Fibroblast of lung (primary cell): Measurements from ENCODE around the gene CDX1. TPM values are rescaled to one million over a fixed set of nuclear protein-coding genes. Genes with fewer than 3 reads are reported as not detected.

Experiments
- DNase-seq, 2 donors: peaks; one replicate each; pipeline versions ENCODE4 v3.0.0 to v3.0.0-alpha.2; 2010; ENCODE audit warnings: low read depth in 2 of 2
- H2AFZ ChIP-seq: 2 replicates; pipeline ENCODE4 v1.5.1; 2012; ENCODE audit warnings: low read length, control low read depth, inconsistent platforms
- H3K27ac ChIP-seq: 2 replicates; pipeline ENCODE4 v1.5.1; 2011; ENCODE audit warnings: low read length, control low read depth; ENCODE audit not compliant: insufficient read depth
- H3K27me3 ChIP-seq: 2 replicates; pipeline ENCODE4 v1.5.1; 2011; ENCODE audit warnings: mild to moderate bottlenecking, low read length; ENCODE audit not compliant: control insufficient read depth, insufficient read depth
- H3K36me3 ChIP-seq: 2 replicates; pipeline ENCODE4 v1.5.1; 2011; ENCODE audit warnings: low read length; ENCODE audit not compliant: control insufficient read depth, insufficient read depth
- H3K4me1 ChIP-seq: 2 replicates; pipeline ENCODE4 v1.5.1; 2011; ENCODE audit warnings: low read length; ENCODE audit not compliant: control insufficient read depth, insufficient read depth; ENCODE audit errors: extremely low read depth
- H3K4me2 ChIP-seq: 2 replicates; pipeline ENCODE4 v1.5.1; 2011; ENCODE audit warnings: low read length, control low read depth; ENCODE audit not compliant: insufficient read depth; ENCODE audit errors: extremely low read depth
- H3K4me3 ChIP-seq, 4 experiments: fragments of 200-600 bp in 1 of 4; sonication (generic) in 1 of 4; replicated peaks in 1 of 4; 2 replicates each; pipeline ENCODE4 v1.5.1; 2011 to 2016; ENCODE audit warnings: low read length in 4 of 4, low read depth in 3 of 4, mild to moderate bottlenecking in 3 of 4, control low read depth in 2 of 4, inconsistent platforms in 1 of 4, mixed read lengths in 1 of 4; ENCODE audit not compliant: insufficient read depth in 1 of 4; ENCODE audit errors: control extremely low read depth in 1 of 4
- H3K79me2 ChIP-seq: 2 replicates; pipeline ENCODE4 v1.5.1; 2012; ENCODE audit warnings: mild to moderate bottlenecking, low read length, inconsistent platforms; ENCODE audit not compliant: control insufficient read depth, insufficient read depth
- H3K9ac ChIP-seq: 2 replicates; pipeline ENCODE4 v1.5.1; 2011; ENCODE audit warnings: mild to moderate bottlenecking, low read length, control low read depth; ENCODE audit not compliant: insufficient read depth
- H3K9me3 ChIP-seq: 2 replicates; pipeline ENCODE4 v1.5.1; 2012; ENCODE audit warnings: low read depth, low read length; ENCODE audit not compliant: control insufficient read depth, insufficient read depth
- H4K20me1 ChIP-seq: 2 replicates; pipeline ENCODE4 v1.5.1; 2011; ENCODE audit warnings: low read length; ENCODE audit not compliant: control insufficient read depth, insufficient read depth; ENCODE audit errors: extremely low read depth
- EZH2 ChIP-seq: IDR thresholded peaks from 2 replicates; pipeline ENCODE4 v1.5.1; 2012; ENCODE audit warnings: low read length, control low read depth, mild to moderate bottlenecking; ENCODE audit errors: missing control alignments
- polyA plus RNA-seq, 2 donors: library from polyadenylated mRNA; depleted of rRNA in 1 of 2; stranded (reverse) in 1 of 2; unstranded in 1 of 2; fragments of >200 nt; gene quantifications; 2 replicates each; pipeline ENCODE4 v1.2.1, GENCODE V29; 2011 to 2012; ENCODE audit warnings: missing spikeins in 1 of 2
- total RNA-seq: library from RNA; depleted of rRNA; stranded (reverse); fragments of >200 nt; gene quantifications from 2 replicates; pipeline ENCODE4 v1.2.1, GENCODE V29; 2014
- TF ChIP-seq, protein P1 (sequence below), 2 donors: IDR thresholded peaks in 1 of 2; conservative IDR thresholded peaks in 1 of 2; 1 replicate in 1 of 2; 2 replicates in 1 of 2; pipeline ENCODE4 v1.5.1; 2011 to 2012; ENCODE audit warnings: low read length in 2 of 2, control low read depth in 1 of 2, inconsistent platforms in 1 of 2, low read depth in 1 of 2, mild to moderate bottlenecking in 1 of 2

The CDX1 gene
- total and polyA plus RNA-seq, 2 donors (not counting 1 experiment from before 2014, with no cell fraction given): 0.33 to 1.8 TPM

DNA sequence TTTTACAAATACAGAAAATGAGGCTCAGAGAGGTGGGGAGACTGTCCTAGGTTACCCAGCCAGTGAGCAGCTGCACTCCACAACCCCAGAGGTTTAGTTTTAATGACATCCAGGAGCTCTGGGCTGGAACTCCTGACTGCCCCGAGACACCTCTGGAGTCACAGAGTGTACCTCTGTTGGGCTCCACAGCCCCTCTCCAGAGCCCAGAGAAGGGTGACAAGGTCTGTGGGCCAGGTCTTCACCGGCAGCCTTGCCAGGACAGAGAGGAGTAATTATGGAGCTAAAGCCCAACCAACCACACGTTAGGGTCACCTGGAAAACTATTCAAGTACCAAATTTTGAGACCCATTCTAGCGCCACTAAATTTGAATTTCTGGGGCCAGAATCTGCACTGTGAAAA lies 11.1 kb downstream of the CDX1 start:
- Histone ChIP-seq H4K20me1 (no peaks in the 10 kb centered on the region), H3K4me2 (no peak overlapping the region), H3K79me2 (no peaks in the 10 kb centered on the region), H2AFZ (no peak overlapping the region), H3K9me3 (no peaks in the 10 kb centered on the region), H3K36me3 (no peaks in the 10 kb centered on the region), H3K9ac (no peak overlapping the region), H3K27me3 (peaks cover 6% of the 10 kb centered on the region), H3K4me1 (peaks cover 8% of the 10 kb centered on the region), H3K4me3 (no peak overlapping the region), H3K27ac (no peak overlapping the region)
- no peak for TF ChIP-seq EZH2
- TF ChIP-seq, protein P1, sequence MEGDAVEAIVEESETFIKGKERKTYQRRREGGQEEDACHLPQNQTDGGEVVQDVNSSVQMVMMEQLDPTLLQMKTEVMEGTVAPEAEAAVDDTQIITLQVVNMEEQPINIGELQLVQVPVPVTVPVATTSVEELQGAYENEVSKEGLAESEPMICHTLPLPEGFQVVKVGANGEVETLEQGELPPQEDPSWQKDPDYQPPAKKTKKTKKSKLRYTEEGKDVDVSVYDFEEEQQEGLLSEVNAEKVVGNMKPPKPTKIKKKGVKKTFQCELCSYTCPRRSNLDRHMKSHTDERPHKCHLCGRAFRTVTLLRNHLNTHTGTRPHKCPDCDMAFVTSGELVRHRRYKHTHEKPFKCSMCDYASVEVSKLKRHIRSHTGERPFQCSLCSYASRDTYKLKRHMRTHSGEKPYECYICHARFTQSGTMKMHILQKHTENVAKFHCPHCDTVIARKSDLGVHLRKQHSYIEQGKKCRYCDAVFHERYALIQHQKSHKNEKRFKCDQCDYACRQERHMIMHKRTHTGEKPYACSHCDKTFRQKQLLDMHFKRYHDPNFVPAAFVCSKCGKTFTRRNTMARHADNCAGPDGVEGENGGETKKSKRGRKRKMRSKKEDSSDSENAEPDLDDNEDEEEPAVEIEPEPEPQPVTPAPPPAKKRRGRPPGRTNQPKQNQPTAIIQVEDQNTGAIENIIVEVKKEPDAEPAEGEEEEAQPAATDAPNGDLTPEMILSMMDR (conservative IDR thresholded peaks at IDR 0.05 in 1 of 2, IDR thresholded peaks at IDR 0.05 in 1 of 2; ENCODE audit: low read depth in 1 of 2, low read length in 2 of 2): no peak
- no peak for DNase-seq

DNA sequence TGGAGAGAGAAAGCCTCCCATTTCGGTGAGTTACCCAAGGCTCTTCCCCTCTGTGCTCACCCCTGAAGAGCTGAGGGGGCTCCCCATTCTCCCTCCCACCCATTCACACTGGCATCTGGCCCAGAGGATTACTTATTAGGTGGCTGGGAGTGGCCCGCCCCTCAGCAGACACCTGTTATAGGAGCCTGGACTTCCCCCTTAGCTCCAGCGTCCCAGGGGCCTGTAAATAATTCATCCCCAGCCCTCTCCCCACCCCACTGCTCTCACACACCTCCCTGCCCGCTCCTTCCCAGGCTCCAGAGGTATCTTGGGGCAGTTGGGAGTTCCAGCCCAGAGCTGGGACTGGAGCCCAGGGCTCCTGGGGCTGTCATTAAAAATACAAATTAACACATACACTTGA lies 11.7 kb downstream of the CDX1 start:
- Histone ChIP-seq H3K4me3 (no peak overlapping the region), H3K9me3 (no peaks in the 10 kb centered on the region), H3K4me1 (peaks cover 8% of the 10 kb centered on the region), H3K36me3 (no peaks in the 10 kb centered on the region), H3K27me3 (peaks cover 6% of the 10 kb centered on the region), H3K27ac (no peak overlapping the region), H3K79me2 (no peaks in the 10 kb centered on the region), H2AFZ (no peak overlapping the region), H3K9ac (no peak overlapping the region), H4K20me1 (no peaks in the 10 kb centered on the region), H3K4me2 (no peak overlapping the region)
- DNase-seq: no peak
- TF ChIP-seq, protein P1 (conservative IDR thresholded peaks at IDR 0.05 in 1 of 2, IDR thresholded peaks at IDR 0.05 in 1 of 2; ENCODE audit: low read depth in 1 of 2, low read length in 2 of 2): no peak
- no peak for TF ChIP-seq EZH2

DNA sequence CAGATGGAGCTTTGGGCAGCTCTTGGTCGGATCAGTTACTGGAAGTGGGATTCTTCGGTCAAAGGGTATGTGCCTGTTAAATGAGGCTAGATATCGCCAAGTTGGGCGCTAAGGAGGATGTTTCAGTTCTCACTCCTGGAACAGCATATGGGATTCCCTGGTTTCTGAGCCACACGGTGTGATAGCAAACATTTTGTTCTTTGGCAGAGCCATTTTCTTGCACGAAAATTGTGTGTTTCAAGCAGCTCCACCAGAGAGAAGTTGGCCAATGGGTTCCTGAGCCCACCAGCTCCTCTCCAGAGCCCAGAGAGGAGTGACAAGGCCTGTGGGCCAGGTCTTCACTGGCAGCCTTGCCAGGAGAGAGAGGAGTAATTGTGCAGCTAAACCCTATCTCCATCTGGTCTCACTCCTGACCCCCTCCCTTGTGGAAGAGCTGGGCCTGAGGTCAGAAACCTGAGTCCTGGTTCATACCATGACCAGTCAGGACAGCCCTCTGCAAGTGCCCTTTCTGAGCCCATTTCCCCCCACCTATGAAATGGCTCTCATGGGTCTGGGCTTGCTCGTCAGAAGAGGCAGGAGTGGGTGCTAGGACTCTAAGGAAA lies 12.5 kb downstream of the CDX1 start:
- no peak for DNase-seq
- Histone ChIP-seq H3K79me2 (no peaks in the 10 kb centered on the region), H3K9ac (no peak overlapping the region), H3K27ac (no peak overlapping the region), H3K4me1 (peaks cover 8% of the 10 kb centered on the region), H4K20me1 (no peaks in the 10 kb centered on the region), H3K4me3 (no peak overlapping the region), H2AFZ (no peak overlapping the region), H3K36me3 (no peaks in the 10 kb centered on the region), H3K4me2 (no peak overlapping the region), H3K27me3 (peaks cover 9% of the 10 kb centered on the region), H3K9me3 (no peaks in the 10 kb centered on the region)
- TF ChIP-seq EZH2: no peak
- TF ChIP-seq, protein P1 (conservative IDR thresholded peaks at IDR 0.05 in 1 of 2, IDR thresholded peaks at IDR 0.05 in 1 of 2; ENCODE audit: low read depth in 1 of 2, low read length in 2 of 2): no peak
